Hindlimb muscle (tissue), 1 donor: ENCODE results near the gene TUBA8. TPM values are rescaled to one million over a fixed set of nuclear protein-coding genes. Genes with fewer than 3 reads are reported as not detected.
"Not testable (repeated sequence)": the region's sequence is repeated elsewhere in the genome, so short reads cannot be mapped to it uniquely, and the experiment has no call there.

Experiments used
- DNase-seq: peaks from one replicate; pipeline ENCODE4 v3.0.0-alpha.2; 2013
- polyA plus RNA-seq: library from polyadenylated mRNA; unstranded; fragments of 120-200 nt; gene quantifications from one replicate; pipeline ENCODE4 v1.2.1, GENCODE V29; 2013; ENCODE audit not compliant: insufficient read length

Gene TUBA8
- polyA plus RNA-seq, 1 donor = 21.0 TPM

GRCh38 chr22:18077639-18078328, 32.8 kb upstream of the TUBA8 start, which contains the start of gene PEX26:
Gene PEX26, plus strand, starts transcription at chr22:18077990. Its CDS starts 387 bp downstream, at chr22:18078377.
- peak; percentile 95 for DNase-seq

- DNase-seq = no peak
Measured at GRCh38 chr22:18078329-18079041, 32.1 kb upstream of the TUBA8 start.

GRCh38 chr22:18079706-18080233, 30.8 kb upstream of the TUBA8 start:
- no peak for DNase-seq

GRCh38 chr22:18081416-18081815, 29.2 kb upstream of the TUBA8 start:
- DNase-seq = no peak

- no peak for DNase-seq
Measured at GRCh38 chr22:18082467-18082866, 28.1 kb upstream of the TUBA8 start.

GRCh38 chr22:18083406-18083805, 27.2 kb upstream of the TUBA8 start:
- no peak for DNase-seq

GRCh38 chr22:18085188-18085587, 25.4 kb upstream of the TUBA8 start:
- DNase-seq = no peak

- DNase-seq = no peak
Measured at GRCh38 chr22:18087350-18087855, 23.2 kb upstream of the TUBA8 start.

GRCh38 chr22:18088825-18089568, 21.6 kb upstream of the TUBA8 start:
- no peak for DNase-seq

- DNase-seq = no peak
Measured at GRCh38 chr22:18090286-18090685, 20.3 kb upstream of the TUBA8 start.

GRCh38 chr22:18091478-18091877, 19.1 kb upstream of the TUBA8 start:
- DNase-seq = no peak

- DNase-seq = peak; percentile 43
Measured at GRCh38 chr22:18091916-18092526, 18.6 kb upstream of the TUBA8 start.

- DNase-seq = no peak
Measured at GRCh38 chr22:18093661-18094060, 16.9 kb upstream of the TUBA8 start.

GRCh38 chr22:18095101-18095805, 15.4 kb upstream of the TUBA8 start:
- DNase-seq = no peak

- no peak for DNase-seq
Measured at GRCh38 chr22:18096823-18097222, 13.8 kb upstream of the TUBA8 start.

GRCh38 chr22:18100781-18101180, 9.8 kb upstream of the TUBA8 start:
- no peak for DNase-seq

- DNase-seq = no peak
Measured at GRCh38 chr22:18101536-18101935, 9.1 kb upstream of the TUBA8 start.

GRCh38 chr22:18103527-18104269, 6.9 kb upstream of the TUBA8 start:
- DNase-seq = no peak

GRCh38 chr22:18104566-18104965, 6.0 kb upstream of the TUBA8 start:
- no peak for DNase-seq

GRCh38 chr22:18105981-18106380, 4.6 kb upstream of the TUBA8 start:
- not testable (repeated sequence) for DNase-seq
